ENCODE data around the gene MYOF.

GRCh38 chr10:93392121-93392520 lies 90.0 kb downstream of the MYOF start:
- TF ChIP-seq EP300 (IDR thresholded peaks at IDR 0.05), result no peak
- no peak for TF ChIP-seq CTCF (IDR thresholded peaks at IDR 0.05)
- no peak for TF ChIP-seq POLR2A (IDR thresholded peaks at IDR 0.05)
- no peak for TF ChIP-seq POLR2AphosphoS5 (IDR thresholded peaks at IDR 0.05)

Data from stomach (tissue), 4 donors.